GM12891 (cell line): ENCODE results near the gene FSTL4.

Experiments
- PAX5 ChIP-seq: IDR thresholded peaks from 2 replicates; pipeline ENCODE4 v1.6.1; 2011; ENCODE audit warnings: low read length, moderate library complexity, mild to moderate bottlenecking; ENCODE audit not compliant: insufficient read depth, severe bottlenecking
- POLR2A ChIP-seq: IDR thresholded peaks from 2 replicates; pipeline ENCODE4 v1.6.1; 2011; ENCODE audit warnings: low read depth, low read length, control low read depth
- POLR2AphosphoS5 ChIP-seq: IDR thresholded peaks from 2 replicates; pipeline ENCODE4 v1.6.1; 2011; ENCODE audit warnings: low read depth, low read length, control low read depth
- POU2F2 ChIP-seq: IDR thresholded peaks from 2 replicates; pipeline ENCODE4 v1.6.1; 2011; ENCODE audit warnings: low read depth, mild to moderate bottlenecking, control low read depth, low read length, moderate library complexity
- SPI1 ChIP-seq: IDR thresholded peaks from 2 replicates; pipeline ENCODE4 v1.6.1; 2011; ENCODE audit warnings: low read depth, low read length, control low read depth
- TAF1 ChIP-seq: IDR thresholded peaks from 2 replicates; pipeline ENCODE4 v1.6.1; 2011; ENCODE audit warnings: low read depth, low read length, control low read depth

DNA sequence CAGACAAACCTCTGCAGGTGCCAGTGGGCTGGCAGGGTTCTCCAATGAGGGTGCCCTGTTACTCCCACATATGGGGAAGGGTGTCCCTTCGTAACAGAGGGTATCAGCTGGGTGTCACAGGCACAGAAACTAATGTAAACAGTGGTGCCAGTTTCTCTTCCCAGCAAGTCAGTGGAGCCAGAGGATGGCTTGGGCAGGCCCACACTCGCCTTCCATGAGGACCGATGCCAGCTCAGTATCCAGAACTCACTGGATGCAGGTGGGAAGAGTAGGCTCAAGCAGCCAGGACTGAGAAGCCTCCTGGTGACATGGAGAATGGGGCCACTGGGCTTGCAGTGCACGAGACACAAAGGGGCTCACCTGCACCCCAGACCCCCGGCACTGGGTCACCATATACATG is 30.4 kb downstream of the FSTL4 start:
- TF ChIP-seq POLR2A (no peak), TAF1 (no peak), POLR2AphosphoS5 (no peak), PAX5 (no peak), SPI1 (no peak), POU2F2 (no peak)
